ENCODE results near the gene EPB41L3.
"Not testable (repeated sequence)": the region's sequence is repeated elsewhere in the genome, so short reads cannot be mapped to it uniquely, and the experiment has no call there.

EPB41L3 gene

GRCh38 chr18:5582076-5582475, 38.3 kb upstream of the EPB41L3 start:
- CTCF ChIA-PET, result no interaction called here
- no peak overlapping the region for H3K27ac ChIP-seq
- no peak for DNase-seq (ENCODE audit: low spot score)
- POLR2A ChIA-PET (ENCODE audit: low non-redundant PET), result no interaction called here
- no peak for TF ChIP-seq CTCF (conservative IDR thresholded peaks at IDR 0.05; ENCODE audit: low read depth)

GRCh38 chr18:5574843-5575242, 31.0 kb upstream of the EPB41L3 start:
- DNase-seq (ENCODE audit: low spot score), result no peak
- H3K27ac ChIP-seq, result no peak overlapping the region
- ChIA-PET POLR2A (ENCODE audit: low non-redundant PET) (no interaction called here), CTCF (no interaction called here)
- TF ChIP-seq CTCF (conservative IDR thresholded peaks at IDR 0.05; ENCODE audit: low read depth), result no peak

GRCh38 chr18:5571666-5572065, 27.9 kb upstream of the EPB41L3 start:
- TF ChIP-seq CTCF (conservative IDR thresholded peaks at IDR 0.05; ENCODE audit: low read depth), result no peak
- CTCF ChIA-PET, result no interaction called here
- DNase-seq (ENCODE audit: low spot score), result no peak
- POLR2A ChIA-PET (ENCODE audit: low non-redundant PET), result no interaction called here
- no peak overlapping the region for H3K27ac ChIP-seq

- DNase-seq (ENCODE audit: low spot score); POLR2A ChIA-PET (ENCODE audit: low non-redundant PET); H3K27ac ChIP-seq; CTCF ChIA-PET: not testable (repeated sequence)
Measured at GRCh38 chr18:5570613-5571012, 26.8 kb upstream of the EPB41L3 start.

- POLR2A ChIA-PET (ENCODE audit: low non-redundant PET), result no interaction called here
- DNase-seq (ENCODE audit: low spot score), result no peak
- CTCF ChIA-PET, result no interaction called here
- no peak for TF ChIP-seq CTCF (conservative IDR thresholded peaks at IDR 0.05; ENCODE audit: low read depth)
- H3K27ac ChIP-seq, result no peak overlapping the region
Measured at GRCh38 chr18:5568416-5568815, 24.6 kb upstream of the EPB41L3 start.

- TF ChIP-seq CTCF (conservative IDR thresholded peaks at IDR 0.05; ENCODE audit: low read depth), result no peak
- ChIA-PET POLR2A (ENCODE audit: low non-redundant PET) (no interaction called here), CTCF (interaction anchor here (0.8 kb wide), 1 partner anchor 315 kb away, joined by 6 read pairs; no protein-coding TSS in a partner anchor)
- H3K27ac ChIP-seq, result no peak overlapping the region
- no peak for DNase-seq (ENCODE audit: low spot score)
Measured at GRCh38 chr18:5558851-5559250, 15.1 kb upstream of the EPB41L3 start.

GRCh38 chr18:5556310-5556974, 12.6 kb upstream of the EPB41L3 start:
- H3K27ac ChIP-seq, result no peak overlapping the region
- ChIA-PET CTCF (no interaction called here), POLR2A (ENCODE audit: low non-redundant PET) (no interaction called here)
- DNase-seq (ENCODE audit: low spot score), result no peak
- no peak for TF ChIP-seq CTCF (conservative IDR thresholded peaks at IDR 0.05; ENCODE audit: low read depth)

All from RWPE1 (cell line).